GM19468 (cell line): ENCODE data around the gene DHRS4.
"Not testable (repeated sequence)": the region's sequence is repeated elsewhere in the genome, so short reads cannot be mapped to it uniquely, and the experiment has no call there.

Experiments used
- ATAC-seq: cut with Tn5 transposase; IDR thresholded peaks from one replicate; pipeline ENCODE4 v1.9.1; 2021; ENCODE audit warnings: mild to moderate bottlenecking, moderate library complexity, moderate number of reproducible peaks; ENCODE audit not compliant: unreplicated experiment; ENCODE audit errors: extremely low read depth

DHRS4 gene

GRCh38 chr14:23977208-23977607, 23.6 kb downstream of the DHRS4 start:
- ATAC-seq = not testable (repeated sequence)

- ATAC-seq = not testable (repeated sequence)
Measured at GRCh38 chr14:23981951-23982813, 28.6 kb downstream of the DHRS4 start.

GRCh38 chr14:23984891-23985602, 31.5 kb downstream of the DHRS4 start:
- ATAC-seq = no peak

GRCh38 chr14:23988223-23988606, 34.6 kb downstream of the DHRS4 start:
- peak; percentile 7 for ATAC-seq

GRCh38 chr14:23988607-23989363, 35.2 kb downstream of the DHRS4 start, which contains the start of gene DHRS4L2:
TSS of gene DHRS4L2 (plus strand) at chr14:23988929. CDS start at chr14:23988948, 19 bp downstream.
- ATAC-seq = peak; percentile 56

GRCh38 chr14:23989734-23990445, 36.3 kb downstream of the DHRS4 start:
- not testable (repeated sequence) for ATAC-seq

GRCh38 chr14:23990961-23991360, 37.4 kb downstream of the DHRS4 start:
- ATAC-seq = not testable (repeated sequence)

- not testable (repeated sequence) for ATAC-seq
Measured at GRCh38 chr14:23993042-23993441, 39.5 kb downstream of the DHRS4 start.

- ATAC-seq = not testable (repeated sequence)
Measured at GRCh38 chr14:23996009-23996408, 42.4 kb downstream of the DHRS4 start.

- not testable (repeated sequence) for ATAC-seq
Measured at GRCh38 chr14:23996825-23997224, 43.3 kb downstream of the DHRS4 start.

GRCh38 chr14:23999640-24000039, 46.1 kb downstream of the DHRS4 start:
- ATAC-seq = not testable (repeated sequence)

- ATAC-seq = not testable (repeated sequence)
Measured at GRCh38 chr14:24001078-24001477, 47.5 kb downstream of the DHRS4 start.

- not testable (repeated sequence) for ATAC-seq
Measured at GRCh38 chr14:24001679-24002078, 48.1 kb downstream of the DHRS4 start.

GRCh38 chr14:24006471-24006816, 52.9 kb downstream of the DHRS4 start:
- not testable (repeated sequence) for ATAC-seq

- not testable (repeated sequence) for ATAC-seq
Measured at GRCh38 chr14:24006817-24007652, 53.5 kb downstream of the DHRS4 start.

- no peak for ATAC-seq
Measured at GRCh38 chr14:24011051-24011450, 57.5 kb downstream of the DHRS4 start.

- not testable (repeated sequence) for ATAC-seq
Measured at GRCh38 chr14:24012726-24013273, 59.2 kb downstream of the DHRS4 start.

GRCh38 chr14:24013654-24014514, 60.3 kb downstream of the DHRS4 start:
- peak; percentile 52 for ATAC-seq
